ENCODE measurements around the gene CNIH3. TPM values are rescaled to one million over a fixed set of nuclear protein-coding genes. Genes with fewer than 3 reads are reported as not detected.

Gene CNIH3
- total RNA-seq, 4 donors from 2014 or later: 0.81 to 2.2 (median 1.4) TPM

GRCh38 chr1:224734261-224734935 lies 118.3 kb downstream of the CNIH3 start:
- 93 to 100% methylated on average over 3 to 5 of the region's 13 CpGs for WGBS, 2 donors (ENCODE audit: low coverage in 1 of 2)

GRCh38 chr1:224735159-224735558 lies 119.0 kb downstream of the CNIH3 start:
- Histone ChIP-seq H3K27me3 (no peaks in the 10 kb centered on the region), H3K27ac (no peak overlapping the region), H3K36me3 (no peaks in the 10 kb centered on the region), H3K9me3 (no peaks in the 10 kb centered on the region), H3K4me1 (peaks cover 0 to 42% (median 19%) of the 10 kb centered on the region in 3 donors), H3K4me3 (no peak overlapping the region)
- no peak for TF ChIP-seq CTCF (IDR thresholded peaks at IDR 0.05)
- no peak for TF ChIP-seq POLR2AphosphoS5 (IDR thresholded peaks at IDR 0.05)
- TF ChIP-seq POLR2A (IDR thresholded peaks at IDR 0.05): no peak
- TF ChIP-seq EP300 (IDR thresholded peaks at IDR 0.05): no peak
- 96 to 100% methylated on average over 4 to 6 of the region's 6 CpGs for WGBS, 2 donors (ENCODE audit: low coverage in 1 of 2)
- ATAC-seq: no peak

More at GRCh38 chr1:224734261-224734935, 118.3 kb downstream of the CNIH3 start:
- Histone ChIP-seq H3K27ac (no peak overlapping the region), H3K4me1 (peaks cover 0 to 35% (median 19%) of the 10 kb centered on the region in 3 donors), H3K4me3 (no peak overlapping the region), H3K9me3 (no peaks in the 10 kb centered on the region), H3K27me3 (no peaks in the 10 kb centered on the region), H3K36me3 (no peaks in the 10 kb centered on the region)
- TF ChIP-seq EP300 (IDR thresholded peaks at IDR 0.05) (no peak), POLR2AphosphoS5 (IDR thresholded peaks at IDR 0.05) (no peak), POLR2A (IDR thresholded peaks at IDR 0.05) (no peak), CTCF (IDR thresholded peaks at IDR 0.05) (no peak)
- no peak for ATAC-seq

- Histone ChIP-seq H3K27ac (peak overlapping the region in 3 of 4 donors; percentile 63 to 69 (median 64)), H3K4me3 (no peak overlapping the region), H3K27me3 (no peaks in the 10 kb centered on the region), H3K36me3 (no peaks in the 10 kb centered on the region), H3K9me3 (no peaks in the 10 kb centered on the region), H3K4me1 (peaks cover 0 to 45% (median 19%) of the 10 kb centered on the region in 3 donors)
- peak; percentile 79 for ATAC-seq
- no peak for TF ChIP-seq POLR2A (IDR thresholded peaks at IDR 0.05)
- no peak for TF ChIP-seq CTCF (IDR thresholded peaks at IDR 0.05)
- TF ChIP-seq POLR2AphosphoS5 (IDR thresholded peaks at IDR 0.05): no peak
- TF ChIP-seq EP300 (IDR thresholded peaks at IDR 0.05): no peak
- WGBS, 2 donors (ENCODE audit: low coverage in 1 of 2): 43 to 73% methylated on average over 4 to 8 of the region's 16 CpGs
These were observed 120.7 kb downstream of the CNIH3 start for GRCh38 chr1:224736619-224737352.

- H3K4me3 ChIP-seq: no peak overlapping the region
These were observed 121.2 kb downstream of the CNIH3 start for GRCh38 chr1:224737353-224737727.

More at GRCh38 chr1:224737353-224737727, 121.2 kb downstream of the CNIH3 start:
- peaks cover 0 to 45% (median 19%) of the 10 kb centered on the region in 3 donors for H3K4me1 ChIP-seq
- no peaks in the 10 kb centered on the region for H3K36me3 ChIP-seq
- no peaks in the 10 kb centered on the region for H3K27me3 ChIP-seq
- no peaks in the 10 kb centered on the region for H3K9me3 ChIP-seq
- ATAC-seq: peak; percentile 2
- TF ChIP-seq POLR2AphosphoS5 (IDR thresholded peaks at IDR 0.05) (no peak), EP300 (IDR thresholded peaks at IDR 0.05) (no peak), CTCF (IDR thresholded peaks at IDR 0.05) (no peak), POLR2A (IDR thresholded peaks at IDR 0.05) (no peak)
- WGBS, 2 donors (ENCODE audit: low coverage in 1 of 2): 0% methylated on average over 1 of the region's 10 CpGs
- peak overlapping the region in 3 of 4 donors; percentile 63 to 69 (median 64) for H3K27ac ChIP-seq
